Glutamatergic neuron (in vitro differentiated cells): ENCODE measurements around the gene RBP2. TPM values are rescaled to one million over a fixed set of nuclear protein-coding genes. Genes with fewer than 3 reads are reported as not detected.

Source experiments
- DNase-seq: peaks from one replicate; pipeline ENCODE4 v3.0.0; 2022
- H3K27ac Mint-ChIP-seq: one replicate; pipeline ENCODE4 v1.8.0; 2020; ENCODE audit warnings: mild to moderate bottlenecking, mixed read lengths, inconsistent platforms; ENCODE audit not compliant: unreplicated experiment
- H3K27me3 Mint-ChIP-seq: one replicate; pipeline ENCODE4 v1.8.0; 2020; ENCODE audit warnings: mild to moderate bottlenecking, moderate library complexity, mixed read lengths, inconsistent platforms; ENCODE audit not compliant: unreplicated experiment
- H3K36me3 Mint-ChIP-seq: one replicate; pipeline ENCODE4 v1.8.0; 2020; ENCODE audit warnings: mild to moderate bottlenecking, mixed read lengths, inconsistent platforms; ENCODE audit not compliant: unreplicated experiment
- H3K4me1 Mint-ChIP-seq: one replicate; pipeline ENCODE4 v1.8.0; 2020; ENCODE audit warnings: mild to moderate bottlenecking, low read depth, mixed read lengths, inconsistent platforms; ENCODE audit not compliant: unreplicated experiment
- H3K4me3 Mint-ChIP-seq: one replicate; pipeline ENCODE4 v1.8.0; 2020; ENCODE audit warnings: mild to moderate bottlenecking, mixed read lengths, inconsistent platforms; ENCODE audit not compliant: unreplicated experiment
- H3K9me3 Mint-ChIP-seq: one replicate; pipeline ENCODE4 v1.8.0; 2020; ENCODE audit warnings: mild to moderate bottlenecking, moderate library complexity, mixed read lengths, inconsistent platforms; ENCODE audit not compliant: unreplicated experiment
- total RNA-seq: library from RNA; stranded (reverse); fragmentation: NEBNext Ultra II Directional; extraction: Animal tissue kit (Norgen Biotek cat#: 25700); gene quantifications from one replicate; pipeline ENCODE4 v1.2.1, GENCODE V29; 2021; ENCODE audit not compliant: unreplicated experiment
- TF ChIP-seq, protein P1 (sequence below): fragments of 200-600 bp; sonication (generic); IDR thresholded peaks from one replicate; pipeline ENCODE4 v1.5.0; 2021; ENCODE audit not compliant: partially characterized antibody, unreplicated experiment

Gene RBP2
- total RNA-seq, 1 donor from 2014 or later, result not detected

DNA sequence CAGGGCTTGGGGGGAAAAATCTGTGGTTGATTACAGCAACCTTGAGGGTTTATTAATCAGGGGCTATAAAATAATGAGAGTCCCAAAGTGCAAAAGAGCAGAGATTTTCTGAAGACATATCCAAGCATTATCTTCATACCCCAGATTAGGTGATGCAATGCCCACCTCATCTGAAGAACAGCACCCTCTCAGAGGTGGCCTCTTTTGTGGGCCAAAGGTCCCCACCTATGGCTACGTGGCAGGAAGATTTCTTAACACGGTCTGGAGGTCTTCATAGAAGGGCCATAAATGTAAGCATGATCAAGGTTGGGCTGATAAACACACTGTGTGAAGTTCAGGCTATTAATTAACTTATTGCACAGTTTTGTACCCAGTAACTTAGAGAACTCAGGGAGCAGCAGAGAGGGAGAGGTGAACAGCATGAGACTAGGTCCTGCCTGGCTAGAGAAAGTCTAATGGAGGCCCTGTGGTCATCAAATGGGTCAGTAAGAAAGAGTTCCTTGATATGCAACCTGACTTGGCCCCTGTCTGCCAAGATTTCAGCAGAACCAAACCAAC lies 29.6 kb upstream of the RBP2 start:
- H3K4me3 Mint-ChIP-seq, result no peak overlapping the region
- DNase-seq, result no peak
- no peaks in the 10 kb centered on the region for H3K4me1 Mint-ChIP-seq
- peaks cover 4% of the 10 kb centered on the region for H3K9me3 Mint-ChIP-seq
- H3K36me3 Mint-ChIP-seq, result peaks cover 5% of the 10 kb centered on the region
- TF ChIP-seq, protein P1, sequence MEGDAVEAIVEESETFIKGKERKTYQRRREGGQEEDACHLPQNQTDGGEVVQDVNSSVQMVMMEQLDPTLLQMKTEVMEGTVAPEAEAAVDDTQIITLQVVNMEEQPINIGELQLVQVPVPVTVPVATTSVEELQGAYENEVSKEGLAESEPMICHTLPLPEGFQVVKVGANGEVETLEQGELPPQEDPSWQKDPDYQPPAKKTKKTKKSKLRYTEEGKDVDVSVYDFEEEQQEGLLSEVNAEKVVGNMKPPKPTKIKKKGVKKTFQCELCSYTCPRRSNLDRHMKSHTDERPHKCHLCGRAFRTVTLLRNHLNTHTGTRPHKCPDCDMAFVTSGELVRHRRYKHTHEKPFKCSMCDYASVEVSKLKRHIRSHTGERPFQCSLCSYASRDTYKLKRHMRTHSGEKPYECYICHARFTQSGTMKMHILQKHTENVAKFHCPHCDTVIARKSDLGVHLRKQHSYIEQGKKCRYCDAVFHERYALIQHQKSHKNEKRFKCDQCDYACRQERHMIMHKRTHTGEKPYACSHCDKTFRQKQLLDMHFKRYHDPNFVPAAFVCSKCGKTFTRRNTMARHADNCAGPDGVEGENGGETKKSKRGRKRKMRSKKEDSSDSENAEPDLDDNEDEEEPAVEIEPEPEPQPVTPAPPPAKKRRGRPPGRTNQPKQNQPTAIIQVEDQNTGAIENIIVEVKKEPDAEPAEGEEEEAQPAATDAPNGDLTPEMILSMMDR, result no peak
- H3K27ac Mint-ChIP-seq, result no peak overlapping the region
- H3K27me3 Mint-ChIP-seq, result no peaks in the 10 kb centered on the region

GRCh38 chr3:139499536-139499935 lies 23.2 kb upstream of the RBP2 start:
- H3K27me3 Mint-ChIP-seq, result no peaks in the 10 kb centered on the region
- no peak overlapping the region for H3K4me3 Mint-ChIP-seq
- H3K4me1 Mint-ChIP-seq, result no peaks in the 10 kb centered on the region
- H3K9me3 Mint-ChIP-seq, result peaks cover 4% of the 10 kb centered on the region
- H3K36me3 Mint-ChIP-seq, result peaks cover 13% of the 10 kb centered on the region
- TF ChIP-seq, protein P1, result no peak
- H3K27ac Mint-ChIP-seq, result no peak overlapping the region
- DNase-seq, result no peak

DNA sequence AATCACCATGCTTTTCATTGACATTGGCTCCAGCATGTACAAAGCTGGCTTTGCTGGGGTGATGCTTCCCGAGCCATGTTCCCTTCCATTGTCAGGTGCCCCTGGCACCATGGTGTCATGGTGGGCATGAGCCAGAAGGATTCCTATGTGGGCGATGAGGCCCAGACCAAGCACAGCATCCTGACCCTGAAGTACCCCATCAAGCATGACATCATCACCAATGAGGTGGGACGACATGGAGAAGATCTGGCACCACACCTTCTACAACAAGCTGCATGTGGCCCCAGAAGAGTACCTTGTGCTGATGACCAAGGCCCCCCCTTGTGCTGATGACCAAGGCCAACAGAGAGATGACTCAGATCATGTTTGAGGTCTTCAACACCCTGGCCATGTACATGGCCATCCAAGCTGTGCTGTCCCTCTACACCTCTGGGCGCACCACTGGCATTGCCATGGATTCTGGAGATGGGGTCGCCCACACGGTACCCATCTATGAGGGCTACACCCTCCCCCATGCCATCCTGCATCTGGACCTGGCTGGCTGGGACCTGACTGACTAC lies 17.6 kb upstream of the RBP2 start:
- Mint-ChIP-seq H3K9me3 (peaks cover 7% of the 10 kb centered on the region), H3K4me1 (peaks cover 5% of the 10 kb centered on the region), H3K27ac (no peak overlapping the region), H3K36me3 (peaks cover 23% of the 10 kb centered on the region), H3K27me3 (no peaks in the 10 kb centered on the region), H3K4me3 (no peak overlapping the region)
- TF ChIP-seq, protein P1, result no peak
- no peak for DNase-seq

- H3K4me3 Mint-ChIP-seq, result no peak overlapping the region
- peak; percentile 60 for DNase-seq
- peaks cover 28% of the 10 kb centered on the region for H3K36me3 Mint-ChIP-seq
- TF ChIP-seq, protein P1, result no peak
- H3K27ac Mint-ChIP-seq, result no peak overlapping the region
- peaks cover 7% of the 10 kb centered on the region for H3K9me3 Mint-ChIP-seq
- H3K27me3 Mint-ChIP-seq, result no peaks in the 10 kb centered on the region
- H3K4me1 Mint-ChIP-seq, result peaks cover 5% of the 10 kb centered on the region
These were observed 15.7 kb upstream of the RBP2 start for GRCh38 chr3:139491966-139492365.

DNA sequence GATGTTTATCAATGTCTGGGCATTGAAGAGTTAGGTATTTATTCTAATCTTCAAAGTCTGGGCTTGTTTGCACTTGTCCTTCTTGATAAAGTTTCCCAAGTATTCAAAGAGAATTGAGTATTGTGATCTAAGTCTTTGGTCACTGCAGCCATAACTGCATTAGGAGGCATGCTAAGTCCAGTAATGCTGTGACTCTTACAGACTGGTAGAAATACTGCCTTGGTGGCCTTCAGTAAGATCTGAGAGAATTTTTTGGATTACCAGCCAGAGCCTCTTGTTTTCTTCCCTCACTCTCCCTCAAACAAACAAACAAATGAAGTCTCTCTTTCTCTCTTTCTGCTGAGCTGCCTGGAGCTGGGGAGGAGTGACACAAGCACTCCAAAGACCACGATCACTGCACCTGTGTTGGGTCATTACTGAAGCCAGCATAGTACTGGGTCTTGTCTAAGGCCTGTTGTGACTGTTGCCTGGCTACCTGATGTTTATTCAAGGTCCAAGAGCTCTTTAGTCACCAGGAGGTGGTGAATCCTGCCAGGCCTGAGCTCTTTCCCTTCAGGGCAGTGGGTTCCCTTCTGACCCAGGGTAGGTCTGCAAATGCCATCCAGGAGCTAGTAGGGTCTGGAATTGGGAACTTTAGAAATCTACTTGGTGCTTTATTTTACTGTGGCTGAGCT lies 14.8 kb upstream of the RBP2 start:
- H3K4me1 Mint-ChIP-seq, result peaks cover 5% of the 10 kb centered on the region
- TF ChIP-seq, protein P1, result no peak
- DNase-seq, result no peak
- no peaks in the 10 kb centered on the region for H3K27me3 Mint-ChIP-seq
- no peak overlapping the region for H3K27ac Mint-ChIP-seq
- no peak overlapping the region for H3K4me3 Mint-ChIP-seq
- peaks cover 22% of the 10 kb centered on the region for H3K36me3 Mint-ChIP-seq
- H3K9me3 Mint-ChIP-seq, result peaks cover 5% of the 10 kb centered on the region
